ENCODE data around the gene MESP2. TPM values are rescaled to one million over a fixed set of nuclear protein-coding genes. Genes with fewer than 3 reads are reported as not detected.

Gene MESP2
- total RNA-seq, 1 experiment from 2014 or later: 0.28 TPM

DNA sequence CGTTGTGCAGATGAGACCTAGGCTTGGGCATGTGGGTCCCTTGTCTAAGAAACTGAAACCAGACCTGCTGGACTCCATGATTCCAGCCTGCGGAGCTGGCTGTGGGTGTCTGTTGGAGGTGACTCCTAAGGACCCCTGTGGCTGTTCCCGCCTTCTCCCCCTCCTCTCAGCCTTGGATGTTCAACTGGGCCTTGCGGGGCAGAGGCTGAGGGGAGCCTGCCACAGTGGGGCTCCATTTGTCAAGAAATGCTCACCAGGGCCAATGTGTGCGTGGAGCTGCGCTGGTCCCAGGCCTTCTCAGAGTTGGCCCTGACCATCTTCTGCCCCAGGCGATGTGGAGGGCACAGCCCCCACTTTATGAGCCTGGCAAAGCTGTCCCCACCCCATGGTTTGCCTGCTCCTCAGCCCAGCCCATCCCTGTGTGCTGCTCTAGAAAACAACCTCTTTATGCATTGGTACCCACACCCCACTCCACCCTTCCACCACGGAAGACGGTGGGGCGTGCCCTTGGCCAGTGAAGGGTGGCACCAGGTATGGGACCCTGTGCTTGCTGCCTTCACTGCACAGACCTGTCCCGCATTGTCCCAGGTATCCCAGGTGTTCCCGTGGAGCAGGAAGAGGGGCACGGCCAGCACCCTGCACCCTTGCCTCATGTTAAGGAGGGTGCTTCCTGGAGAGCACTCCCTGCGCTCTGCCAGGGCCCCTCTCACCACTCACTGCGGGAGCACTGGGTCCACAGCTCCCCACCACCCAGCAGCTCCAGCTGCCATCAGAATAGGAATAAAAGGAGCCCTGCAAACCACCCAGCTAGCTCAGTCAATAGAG lies 7.9 kb downstream of the MESP2 start:
- H3K4me1 ChIP-seq (ENCODE audit: insufficient read depth, low read length): peaks cover 6% of the 10 kb centered on the region
- H3K27ac ChIP-seq (ENCODE audit: insufficient read length, low read depth, low read length): no peak overlapping the region
- H2BK20ac ChIP-seq (ENCODE audit: low read depth, low read length, poor library complexity, severe bottlenecking): no peak overlapping the region
- H4K8ac ChIP-seq (replicated peaks; ENCODE audit: insufficient read length, low read depth, low read length): no peak overlapping the region
- Mint-ChIP-seq H3K27ac (peak overlapping the region in 1 of 3 experiments; percentile 94; a peak in 1 of 7 replicates), H3K36me3 (ENCODE audit: insufficient read depth in 1 of 3, low read depth in 3 of 3) (peaks cover 4 to 9% (median 5%) of the 10 kb centered on the region in 3 experiments; a peak in 5 of 7 replicates), H3K9me3 (peaks cover 9 to 12% of the 10 kb centered on the region in 2 experiments), H3K4me1 (peaks cover 21 to 24% of the 10 kb centered on the region in 2 experiments), H3K4me3 (peak overlapping the region in 1 of 2 experiments; percentile 29; a peak in 1 of 5 replicates), H3K27me3 (ENCODE audit: low read depth) (peaks cover 31% of the 10 kb centered on the region)
- no peak overlapping the region for H2BK15ac ChIP-seq (ENCODE audit: low read depth, low read length)
- peak; percentile 25 for DNase-seq
- H3K14ac ChIP-seq (ENCODE audit: insufficient read depth, low read length): no peak overlapping the region; the same call in 1 of the 2 replicates
- no peak overlapping the region for H3K18ac ChIP-seq (ENCODE audit: insufficient read length, low read depth, low read length)
- H2BK5ac ChIP-seq (ENCODE audit: insufficient read length, low read length): no peak overlapping the region
- H3K27me3 ChIP-seq (ENCODE audit: insufficient read depth, low read length): no peaks in the 10 kb centered on the region
- H3K23ac ChIP-seq (ENCODE audit: insufficient read length, low read depth, low read length): no peak overlapping the region
- no peak overlapping the region for H2AK5ac ChIP-seq (ENCODE audit: insufficient read length, low read length)
- H4K91ac ChIP-seq (ENCODE audit: insufficient read length, low read depth, low read length): no peak overlapping the region
- no peaks in the 10 kb centered on the region for H3K23me2 ChIP-seq (ENCODE audit: insufficient read length, low read depth, low read length, poor library complexity, severe bottlenecking)
- H3K9ac ChIP-seq (ENCODE audit: extremely low read depth, insufficient read length, low read length): no peak overlapping the region
- H3T11ph ChIP-seq (ENCODE audit: low read length): no peak overlapping the region
- H2BK120ac ChIP-seq (ENCODE audit: low read depth, low read length, poor library complexity, severe bottlenecking): no peak overlapping the region
- TF ChIP-seq, protein P1, sequence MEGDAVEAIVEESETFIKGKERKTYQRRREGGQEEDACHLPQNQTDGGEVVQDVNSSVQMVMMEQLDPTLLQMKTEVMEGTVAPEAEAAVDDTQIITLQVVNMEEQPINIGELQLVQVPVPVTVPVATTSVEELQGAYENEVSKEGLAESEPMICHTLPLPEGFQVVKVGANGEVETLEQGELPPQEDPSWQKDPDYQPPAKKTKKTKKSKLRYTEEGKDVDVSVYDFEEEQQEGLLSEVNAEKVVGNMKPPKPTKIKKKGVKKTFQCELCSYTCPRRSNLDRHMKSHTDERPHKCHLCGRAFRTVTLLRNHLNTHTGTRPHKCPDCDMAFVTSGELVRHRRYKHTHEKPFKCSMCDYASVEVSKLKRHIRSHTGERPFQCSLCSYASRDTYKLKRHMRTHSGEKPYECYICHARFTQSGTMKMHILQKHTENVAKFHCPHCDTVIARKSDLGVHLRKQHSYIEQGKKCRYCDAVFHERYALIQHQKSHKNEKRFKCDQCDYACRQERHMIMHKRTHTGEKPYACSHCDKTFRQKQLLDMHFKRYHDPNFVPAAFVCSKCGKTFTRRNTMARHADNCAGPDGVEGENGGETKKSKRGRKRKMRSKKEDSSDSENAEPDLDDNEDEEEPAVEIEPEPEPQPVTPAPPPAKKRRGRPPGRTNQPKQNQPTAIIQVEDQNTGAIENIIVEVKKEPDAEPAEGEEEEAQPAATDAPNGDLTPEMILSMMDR (conservative IDR thresholded peaks at IDR 0.05): no peak
- no peak overlapping the region for H3K56ac ChIP-seq (ENCODE audit: insufficient read length, low read depth, low read length)
- no peak overlapping the region for H4K5ac ChIP-seq (ENCODE audit: insufficient read length, low read depth, low read length)
- no peaks in the 10 kb centered on the region for H3K9me3 ChIP-seq (ENCODE audit: control insufficient read depth, low read depth, low read length)
- H3K79me2 ChIP-seq (ENCODE audit: insufficient read depth, low read length): no peaks in the 10 kb centered on the region
- no peak overlapping the region for H2AFZ ChIP-seq (ENCODE audit: low read length)
- no peak overlapping the region for H3K4me2 ChIP-seq (ENCODE audit: insufficient read depth, insufficient read length, low read length)
- no peaks in the 10 kb centered on the region for H4K20me1 ChIP-seq (ENCODE audit: control insufficient read depth, insufficient read depth, insufficient read length)
- no peak overlapping the region for H3K4ac ChIP-seq (ENCODE audit: low read depth, low read length)
- H2BK12ac ChIP-seq (ENCODE audit: insufficient read length, low read depth, low read length): no peak overlapping the region
- H3K79me1 ChIP-seq (ENCODE audit: insufficient read depth, low read depth, low read length, poor library complexity, severe bottlenecking): no peaks in the 10 kb centered on the region
- no CpG with 5 or more reads among the region's 15 CpGs for WGBS (ENCODE audit: extremely low coverage, insufficient read length, low lambda C conversion rate)
